OCI-LY1 (cell line): ENCODE measurements around the gene SPATA21.

Experiments
- H2AFZ ChIP-seq: fragments of 200-600 bp; sonication (generic), shearing (Covaris generic); 2 replicates; pipeline ENCODE4 v1.6.0; 2014; ENCODE audit warnings: antibody characterized with exemption, mild to moderate bottlenecking, low read length
- H3F3A ChIP-seq: fragments of 200-600 bp; sonication (generic), shearing (Covaris generic); 2 replicates; pipeline ENCODE4 v1.6.0; 2014; ENCODE audit warnings: mild to moderate bottlenecking, antibody characterized with exemption, low read length, moderate library complexity; ENCODE audit not compliant: insufficient read depth
- H3K27ac ChIP-seq: fragments of 200-600 bp; sonication (generic); 2 replicates; pipeline ENCODE4 v1.5.1; 2014; ENCODE audit warnings: low read length, mixed run types, mild to moderate bottlenecking, low read depth; ENCODE audit not compliant: poor library complexity, severe bottlenecking
- H3K27me3 ChIP-seq: fragments of 200-600 bp; sonication (generic); 2 replicates; pipeline ENCODE4 v1.6.0; 2014; ENCODE audit warnings: antibody characterized with exemption, mild to moderate bottlenecking, low read length, moderate library complexity; ENCODE audit not compliant: insufficient read depth
- H3K36me3 ChIP-seq: fragments of 200-600 bp; sonication (generic); 2 replicates; pipeline ENCODE4 v1.6.1; 2014; ENCODE audit warnings: mild to moderate bottlenecking, antibody characterized with exemption, low read length, moderate library complexity, mixed read lengths; ENCODE audit not compliant: insufficient read depth
- H3K4me1 ChIP-seq: fragments of 200-600 bp; sonication (generic); 2 replicates; pipeline ENCODE4 v1.5.1; 2014; ENCODE audit warnings: mild to moderate bottlenecking, low read length, moderate library complexity; ENCODE audit not compliant: insufficient read depth, severe bottlenecking
- H3K4me2 ChIP-seq: fragments of 200-600 bp; sonication (generic), shearing (Covaris generic); 2 replicates; pipeline ENCODE4 v1.6.1; 2014; ENCODE audit warnings: low read length
- H3K4me3 ChIP-seq: fragments of 200-600 bp; sonication (generic); 2 replicates; pipeline ENCODE4 v1.5.1; 2014; ENCODE audit warnings: low read length, low read depth, mild to moderate bottlenecking, mixed read lengths; ENCODE audit not compliant: poor library complexity, severe bottlenecking
- H3K79me2 ChIP-seq: fragments of 200-600 bp; shearing (Covaris generic); 2 replicates; pipeline ENCODE4 v1.6.1; 2016; ENCODE audit warnings: mixed run types, low read length, mixed read lengths; ENCODE audit not compliant: insufficient read depth
- H3K9ac ChIP-seq: fragments of 200-600 bp; sonication (generic), shearing (Covaris generic); 2 replicates; pipeline ENCODE4 v1.6.1; 2014; ENCODE audit warnings: mild to moderate bottlenecking, low read length, mixed read lengths
- H3K9me2 ChIP-seq: fragments of 200-600 bp; sonication (generic), shearing (Covaris generic); 2 replicates; pipeline ENCODE4 v1.6.1; 2014; ENCODE audit warnings: low read depth, mild to moderate bottlenecking, low read length, mixed read lengths
- H3K9me3 ChIP-seq: fragments of 200-600 bp; shearing (Covaris generic); 2 replicates; pipeline ENCODE4 v1.6.1; 2014; ENCODE audit warnings: low read length, mixed read lengths
- H4K20me1 ChIP-seq: fragments of 200-600 bp; sonication (generic), shearing (Covaris generic); 2 replicates; pipeline ENCODE4 v1.6.0; 2016; ENCODE audit warnings: mild to moderate bottlenecking, low read length; ENCODE audit not compliant: insufficient read depth
- CTCF ChIP-seq: fragments of 200-600 bp; sonication (generic), shearing (Covaris generic); IDR thresholded peaks from 2 replicates; pipeline ENCODE4 v1.5.1; 2017; ENCODE audit warnings: mild to moderate bottlenecking, antibody characterized with exemption, low read length, moderate library complexity, mixed read lengths
- EZH2 ChIP-seq: fragments of 200-600 bp; sonication (generic), shearing (Covaris generic); IDR thresholded peaks from 2 replicates; pipeline ENCODE4 v1.8.0; 2017; ENCODE audit warnings: borderline replicate concordance, mixed run types, mild to moderate bottlenecking, antibody characterized with exemption, low read length, moderate library complexity, mixed read lengths

Gene SPATA21

GRCh38 chr1:16391411-16391810 is 45.8 kb downstream of the SPATA21 start:
- Histone ChIP-seq H3K4me2 (no peak overlapping the region), H3F3A (no peaks in the 10 kb centered on the region), H2AFZ (no peak overlapping the region), H3K79me2 (peaks cover 56% of the 10 kb centered on the region), H4K20me1 (peaks cover 2% of the 10 kb centered on the region; the same call in 1 of the 2 replicates), H3K36me3 (peaks cover 42% of the 10 kb centered on the region), H3K9me3 (no peaks in the 10 kb centered on the region), H3K27me3 (no peaks in the 10 kb centered on the region), H3K9me2 (no peaks in the 10 kb centered on the region), H3K9ac (no peak overlapping the region), H3K4me1 (peaks cover 19% of the 10 kb centered on the region), H3K27ac (no peak overlapping the region), H3K4me3 (no peak overlapping the region)
- TF ChIP-seq EZH2: no peak
- no peak for TF ChIP-seq CTCF

- H3F3A ChIP-seq: no peaks in the 10 kb centered on the region
- no peaks in the 10 kb centered on the region for H3K9me2 ChIP-seq
- peak overlapping the region; percentile 70 for H3K4me2 ChIP-seq
- H3K9me3 ChIP-seq: no peaks in the 10 kb centered on the region
- peaks cover 42% of the 10 kb centered on the region for H3K4me1 ChIP-seq
- H3K9ac ChIP-seq: peak overlapping the region; percentile 48; the same call in 1 of the 2 replicates
- H2AFZ ChIP-seq: no peak overlapping the region
- peak overlapping the region; percentile 57 for H3K27ac ChIP-seq
- peaks cover 90% of the 10 kb centered on the region for H3K79me2 ChIP-seq
- H4K20me1 ChIP-seq: peaks cover 2% of the 10 kb centered on the region; the same call in 1 of the 2 replicates
- peak overlapping the region; percentile 43 for H3K4me3 ChIP-seq
- peaks cover 5% of the 10 kb centered on the region; the same call in 1 of the 2 replicates for H3K36me3 ChIP-seq
- TF ChIP-seq CTCF (no peak), EZH2 (no peak)
- H3K27me3 ChIP-seq: no peaks in the 10 kb centered on the region
Observed at GRCh38 chr1:16387201-16388188, 49.7 kb downstream of the SPATA21 start.

- Histone ChIP-seq H3K36me3 (no peaks in the 10 kb centered on the region), H3K9ac (peak overlapping the region; percentile 48; the same call in 1 of the 2 replicates), H3K4me1 (peaks cover 42% of the 10 kb centered on the region), H3K27me3 (no peaks in the 10 kb centered on the region), H3K9me3 (no peaks in the 10 kb centered on the region), H3F3A (no peaks in the 10 kb centered on the region), H3K4me2 (peak overlapping the region; percentile 70), H3K4me3 (peak overlapping the region; percentile 43), H3K9me2 (no peaks in the 10 kb centered on the region), H3K27ac (peak overlapping the region; percentile 57), H2AFZ (no peak overlapping the region), H3K79me2 (peaks cover 88% of the 10 kb centered on the region), H4K20me1 (peaks cover under 1% of the 10 kb centered on the region; the same call in 1 of the 2 replicates)
- no peak for TF ChIP-seq EZH2
- no peak for TF ChIP-seq CTCF
Observed at GRCh38 chr1:16386454-16387113, 50.6 kb downstream of the SPATA21 start.
